Keratinocyte (primary cell): ENCODE measurements around the gene PHIP. TPM values are rescaled to one million over a fixed set of nuclear protein-coding genes. Genes with fewer than 3 reads are reported as not detected.

Source experiments
- DNase-seq: peaks from one replicate; pipeline ENCODE4 v3.0.0-alpha.2; 2011; ENCODE audit warnings: low read depth, missing footprints, low spot score
- FAIRE-seq: peaks from 2 replicates; lab custom pipeline; 2011; peaks lifted over from hg19 to GRCh38; lab: Jason Lieb, UNC
- H2AFZ ChIP-seq: 2 replicates; pipeline ENCODE4 v1.6.0; 2012; ENCODE audit warnings: low read length, control low read depth, inconsistent platforms; ENCODE audit not compliant: control insufficient read depth
- H3K27ac ChIP-seq: 2 replicates; pipeline ENCODE4 v1.5.1; 2011; ENCODE audit warnings: low read length; ENCODE audit not compliant: control insufficient read depth, insufficient read depth
- H3K27me3 ChIP-seq: 3 replicates; pipeline ENCODE4 v1.6.0; 2011; ENCODE audit warnings: low read length; ENCODE audit not compliant: control insufficient read depth, insufficient read depth; ENCODE audit errors: extremely low read depth
- H3K36me3 ChIP-seq, 2 experiments: 2 replicates in 1 of 2; 3 replicates in 1 of 2; pipeline ENCODE4 v1.5.1; 2011; ENCODE audit warnings: low read length in 2 of 2, mild to moderate bottlenecking in 1 of 2; ENCODE audit not compliant: control insufficient read depth in 2 of 2, insufficient read depth in 2 of 2; ENCODE audit errors: extremely low read depth in 1 of 2
- H3K4me1 ChIP-seq: 3 replicates; pipeline ENCODE4 v1.5.1; 2011; ENCODE audit warnings: low read length; ENCODE audit not compliant: control insufficient read depth, insufficient read depth; ENCODE audit errors: extremely low read depth
- H3K4me2 ChIP-seq: 3 replicates; pipeline ENCODE4 v1.6.0; 2011; ENCODE audit warnings: low read depth, low read length; ENCODE audit not compliant: control insufficient read depth, insufficient read depth; ENCODE audit errors: extremely low read depth
- H3K4me3 ChIP-seq, 3 experiments: fragments of 200-600 bp in 1 of 3; sonication (generic) in 1 of 3; 2 replicates in 2 of 3; 3 replicates in 1 of 3; pipeline ENCODE4 v1.5.1; 2011 to 2016; ENCODE audit warnings: low read length in 3 of 3, mild to moderate bottlenecking in 3 of 3, control low read depth in 2 of 3, inconsistent platforms in 1 of 3, low read depth in 1 of 3, mixed read lengths in 1 of 3, mixed run types in 1 of 3, moderate library complexity in 1 of 3; ENCODE audit not compliant: control insufficient read depth in 2 of 3, insufficient read depth in 2 of 3; ENCODE audit errors: extremely low read depth in 1 of 3
- H3K79me2 ChIP-seq: 2 replicates; pipeline ENCODE4 v1.6.0; 2012; ENCODE audit warnings: low read length; ENCODE audit not compliant: control insufficient read depth, insufficient read depth
- H3K9ac ChIP-seq: 3 replicates; pipeline ENCODE4 v1.6.0; 2011; ENCODE audit warnings: low read length; ENCODE audit not compliant: control insufficient read depth, insufficient read depth; ENCODE audit errors: extremely low read depth
- H3K9me1 ChIP-seq: 3 replicates; pipeline ENCODE4 v1.6.0; 2011; ENCODE audit warnings: low read length; ENCODE audit not compliant: control insufficient read depth, insufficient read depth; ENCODE audit errors: extremely low read depth
- H3K9me3 ChIP-seq: 2 replicates; pipeline ENCODE4 v1.5.1; 2012; ENCODE audit warnings: low read depth, low read length; ENCODE audit not compliant: control insufficient read depth
- H4K20me1 ChIP-seq: 3 replicates; pipeline ENCODE4 v1.6.0; 2011; ENCODE audit warnings: low read length; ENCODE audit not compliant: control insufficient read depth, insufficient read depth; ENCODE audit errors: extremely low read depth
- EZH2 ChIP-seq: IDR thresholded peaks from one replicate; pipeline ENCODE4 v1.6.1; 2012; ENCODE audit warnings: inconsistent platforms, mild to moderate bottlenecking, low read length, moderate library complexity
- dilution Hi-C: fragments of 300-500 bp; cut with MboI; formaldehyde crosslinking; loops from one replicate; pipeline ENCODE4 v1.7.0; 2020; ENCODE audit warnings: low sequenced_read_pairs; ENCODE audit not compliant: extremely low pct_ligation_motif_present
- polyA plus RNA-seq, 5 experiments: library from polyadenylated mRNA; depleted of rRNA in 3 of 5; stranded (reverse) in 3 of 5; stranded (forward) in 1 of 5; unstranded in 1 of 5; fragments of >200 nt; gene quantifications; 1 replicate in 1 of 5; 2 replicates in 3 of 5; 3 replicates in 1 of 5; pipeline versions ENCODE4 v1.2.1 to v1.2.3, GENCODE V29; 2011 to 2012; ENCODE audit warnings: missing spikeins in 2 of 5, low read depth in 1 of 5, low replicate concordance in 1 of 5
- TF ChIP-seq, protein P1 (sequence below), 3 experiments: IDR thresholded peaks in 1 of 3; conservative IDR thresholded peaks in 1 of 3; optimal IDR thresholded peaks in 1 of 3; 2 replicates in 2 of 3; 3 replicates in 1 of 3; pipeline versions ENCODE3 to v1.5.1; 2011; ENCODE audit warnings: low read length in 3 of 3, mild to moderate bottlenecking in 3 of 3, moderate library complexity in 2 of 3, control low read depth in 1 of 3, inconsistent platforms in 1 of 3; ENCODE audit not compliant: insufficient read depth in 2 of 3; ENCODE audit errors: extremely low read depth in 1 of 3

Gene PHIP
- polyA plus RNA-seq, 1 donor (not counting 4 experiments of a cell fraction or from before 2014, with no cell fraction given): 7.9 TPM

DNA sequence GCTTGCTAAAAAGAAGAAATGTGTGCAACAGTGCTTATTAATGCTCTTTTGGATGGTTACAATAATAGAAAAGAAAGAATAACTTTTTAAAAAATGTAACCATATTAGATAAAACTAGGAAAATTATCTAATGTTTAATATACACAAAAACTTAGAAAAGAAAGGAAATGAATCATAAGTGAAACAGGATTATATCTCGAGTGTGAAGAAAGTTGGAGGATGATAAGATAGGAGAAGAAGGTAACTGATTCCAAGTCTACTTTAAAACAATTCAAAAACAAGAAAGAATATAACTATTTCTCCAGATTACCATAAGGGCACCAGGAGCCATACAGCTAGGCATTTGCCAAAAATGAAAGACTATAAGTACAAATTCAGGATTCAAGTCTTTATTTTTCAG is 73.0 kb downstream of the PHIP start:
- H3K79me2 ChIP-seq: no peaks in the 10 kb centered on the region
- H3K36me3 ChIP-seq: peaks cover 0 to 5% of the 10 kb centered on the region in 2 experiments
- H4K20me1 ChIP-seq: no peaks in the 10 kb centered on the region
- no peaks in the 10 kb centered on the region for H3K9me3 ChIP-seq
- no peak overlapping the region for H2AFZ ChIP-seq
- no peak for DNase-seq
- no peak overlapping the region for H3K4me3 ChIP-seq
- TF ChIP-seq EZH2: no peak
- TF ChIP-seq, protein P1, sequence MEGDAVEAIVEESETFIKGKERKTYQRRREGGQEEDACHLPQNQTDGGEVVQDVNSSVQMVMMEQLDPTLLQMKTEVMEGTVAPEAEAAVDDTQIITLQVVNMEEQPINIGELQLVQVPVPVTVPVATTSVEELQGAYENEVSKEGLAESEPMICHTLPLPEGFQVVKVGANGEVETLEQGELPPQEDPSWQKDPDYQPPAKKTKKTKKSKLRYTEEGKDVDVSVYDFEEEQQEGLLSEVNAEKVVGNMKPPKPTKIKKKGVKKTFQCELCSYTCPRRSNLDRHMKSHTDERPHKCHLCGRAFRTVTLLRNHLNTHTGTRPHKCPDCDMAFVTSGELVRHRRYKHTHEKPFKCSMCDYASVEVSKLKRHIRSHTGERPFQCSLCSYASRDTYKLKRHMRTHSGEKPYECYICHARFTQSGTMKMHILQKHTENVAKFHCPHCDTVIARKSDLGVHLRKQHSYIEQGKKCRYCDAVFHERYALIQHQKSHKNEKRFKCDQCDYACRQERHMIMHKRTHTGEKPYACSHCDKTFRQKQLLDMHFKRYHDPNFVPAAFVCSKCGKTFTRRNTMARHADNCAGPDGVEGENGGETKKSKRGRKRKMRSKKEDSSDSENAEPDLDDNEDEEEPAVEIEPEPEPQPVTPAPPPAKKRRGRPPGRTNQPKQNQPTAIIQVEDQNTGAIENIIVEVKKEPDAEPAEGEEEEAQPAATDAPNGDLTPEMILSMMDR (optimal IDR thresholded peaks at IDR 0.05 in 1 of 3, IDR thresholded peaks at IDR 0.05 in 1 of 3, conservative IDR thresholded peaks at IDR 0.05 in 1 of 3; ENCODE audit: extremely low read depth in 1 of 3, insufficient read depth in 2 of 3, low read length in 3 of 3): no peak
- no peak overlapping the region for H3K4me2 ChIP-seq
- no peaks in the 10 kb centered on the region for H3K27me3 ChIP-seq
- no peak overlapping the region for H3K27ac ChIP-seq
- no peak overlapping the region for H3K9ac ChIP-seq
- no peaks in the 10 kb centered on the region for H3K9me1 ChIP-seq
- no peaks in the 10 kb centered on the region for H3K4me1 ChIP-seq
- FAIRE-seq: no peak
- dilution Hi-C loops: no loop called here

GRCh38 chr6:79004239-79004638 is 73.8 kb downstream of the PHIP start:
- dilution Hi-C loops: no loop called here
- no peaks in the 10 kb centered on the region for H3K9me1 ChIP-seq
- TF ChIP-seq, protein P1 (optimal IDR thresholded peaks at IDR 0.05 in 1 of 3, IDR thresholded peaks at IDR 0.05 in 1 of 3, conservative IDR thresholded peaks at IDR 0.05 in 1 of 3; ENCODE audit: extremely low read depth in 1 of 3, insufficient read depth in 2 of 3, low read length in 3 of 3): no peak
- TF ChIP-seq EZH2: no peak
- H2AFZ ChIP-seq: no peak overlapping the region
- no peak for DNase-seq
- no peak overlapping the region for H3K27ac ChIP-seq
- no peaks in the 10 kb centered on the region for H3K79me2 ChIP-seq
- H3K9ac ChIP-seq: no peak overlapping the region
- H3K36me3 ChIP-seq: peaks cover 0 to 5% of the 10 kb centered on the region in 2 experiments
- no peaks in the 10 kb centered on the region for H3K4me1 ChIP-seq
- no peak overlapping the region for H3K4me3 ChIP-seq
- no peaks in the 10 kb centered on the region for H3K9me3 ChIP-seq
- no peak overlapping the region for H3K4me2 ChIP-seq
- no peaks in the 10 kb centered on the region for H3K27me3 ChIP-seq
- no peaks in the 10 kb centered on the region for H4K20me1 ChIP-seq
- no peak for FAIRE-seq
